GM13976 (cell line): Measurements from ENCODE around the gene LRRC72.

Experiments used
- DNase-seq: peaks from one replicate; pipeline ENCODE4 v3.0.0; 2012; ENCODE audit warnings: low spot score
- in situ Hi-C: fragments of 300-500 bp; cut with MboI; formaldehyde crosslinking; loops from one replicate; pipeline ENCODE4 v1.12.0; 2022; ENCODE audit warnings: low sequenced_read_pairs, mixed read lengths, inconsistent platforms; ENCODE audit not compliant: unreplicated experiment
- TF ChIP-seq, protein P1 (sequence below): IDR thresholded peaks from 2 replicates; pipeline ENCODE4 v1.5.1; 2012; ENCODE audit warnings: borderline replicate concordance, mild to moderate bottlenecking; ENCODE audit not compliant: insufficient read depth; ENCODE audit errors: extremely low read depth, missing control alignments, control extremely low read depth

LRRC72 gene

DNA sequence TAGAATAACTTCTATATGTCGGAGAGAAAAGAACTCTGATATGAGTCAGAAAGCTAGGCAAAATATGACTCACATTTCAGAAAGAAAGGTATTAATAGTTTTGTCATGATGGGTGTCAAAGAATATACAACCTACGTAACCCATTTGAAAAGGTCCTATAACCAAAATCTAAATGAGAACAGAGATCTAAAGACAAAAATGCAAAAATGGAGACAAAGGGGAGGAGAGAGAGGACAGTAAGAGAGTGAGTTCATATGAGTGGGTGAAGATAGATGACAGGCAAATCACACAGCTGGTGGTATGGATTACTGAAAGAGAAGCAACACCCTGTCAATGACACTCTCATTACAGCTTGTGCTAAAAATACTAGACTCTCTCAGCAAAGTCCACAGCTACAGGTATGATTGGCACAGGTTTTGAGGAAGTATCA is 93.4 kb downstream of the LRRC72 start:
- TF ChIP-seq, protein P1, sequence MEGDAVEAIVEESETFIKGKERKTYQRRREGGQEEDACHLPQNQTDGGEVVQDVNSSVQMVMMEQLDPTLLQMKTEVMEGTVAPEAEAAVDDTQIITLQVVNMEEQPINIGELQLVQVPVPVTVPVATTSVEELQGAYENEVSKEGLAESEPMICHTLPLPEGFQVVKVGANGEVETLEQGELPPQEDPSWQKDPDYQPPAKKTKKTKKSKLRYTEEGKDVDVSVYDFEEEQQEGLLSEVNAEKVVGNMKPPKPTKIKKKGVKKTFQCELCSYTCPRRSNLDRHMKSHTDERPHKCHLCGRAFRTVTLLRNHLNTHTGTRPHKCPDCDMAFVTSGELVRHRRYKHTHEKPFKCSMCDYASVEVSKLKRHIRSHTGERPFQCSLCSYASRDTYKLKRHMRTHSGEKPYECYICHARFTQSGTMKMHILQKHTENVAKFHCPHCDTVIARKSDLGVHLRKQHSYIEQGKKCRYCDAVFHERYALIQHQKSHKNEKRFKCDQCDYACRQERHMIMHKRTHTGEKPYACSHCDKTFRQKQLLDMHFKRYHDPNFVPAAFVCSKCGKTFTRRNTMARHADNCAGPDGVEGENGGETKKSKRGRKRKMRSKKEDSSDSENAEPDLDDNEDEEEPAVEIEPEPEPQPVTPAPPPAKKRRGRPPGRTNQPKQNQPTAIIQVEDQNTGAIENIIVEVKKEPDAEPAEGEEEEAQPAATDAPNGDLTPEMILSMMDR = no peak
- peak; percentile 52 for DNase-seq
- in situ Hi-C loops = no loop called here

DNA sequence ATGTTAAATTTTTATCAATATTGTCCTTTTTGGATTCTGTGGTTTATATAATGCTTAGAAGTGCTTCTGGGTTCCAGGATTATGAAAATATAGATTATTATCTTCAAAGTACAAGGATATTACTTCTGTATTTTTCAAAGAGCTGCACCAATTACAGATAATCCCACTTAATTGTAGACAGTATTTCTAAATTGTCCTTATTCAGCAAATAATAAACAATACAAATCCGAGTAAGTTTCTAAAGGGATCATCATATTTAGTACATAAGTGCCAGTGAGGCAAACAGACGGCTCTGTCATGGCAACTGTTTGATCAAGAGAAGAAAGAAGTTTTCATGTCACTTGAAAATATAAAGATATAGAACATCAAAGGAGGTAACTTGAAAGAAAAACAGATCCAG is 99.8 kb downstream of the LRRC72 start:
- in situ Hi-C loops = no loop called here
- no peak for DNase-seq
- TF ChIP-seq, protein P1 = no peak

- in situ Hi-C loops = no loop called here
- TF ChIP-seq, protein P1 = no peak
- DNase-seq = no peak
These were observed 100.6 kb downstream of the LRRC72 start for GRCh38 chr7:16627236-16627635.

- in situ Hi-C loops = no loop called here
- TF ChIP-seq, protein P1 = no peak
- DNase-seq = no peak
These were observed 104.0 kb downstream of the LRRC72 start for GRCh38 chr7:16630654-16631053.
